GM23338 (cell line): Measurements from ENCODE around the gene NECTIN2.
"Not testable (repeated sequence)": the region's sequence is repeated elsewhere in the genome, so short reads cannot be mapped to it uniquely, and the experiment has no call there.

Experiments used
- JUNB ChIP-seq: IDR thresholded peaks from one replicate; pipeline ENCODE4 v1.6.1; 2016; ENCODE audit warnings: antibody characterized with exemption; ENCODE audit not compliant: unreplicated experiment
- STAT1 ChIP-seq: IDR thresholded peaks from one replicate; pipeline ENCODE4 v1.6.1; 2016; ENCODE audit warnings: antibody characterized with exemption; ENCODE audit not compliant: unreplicated experiment
- TF ChIP-seq, protein P1 (sequence below), 2 experiments: fragments of 200-600 bp in 1 of 2; sonication (generic) in 1 of 2; conservative IDR thresholded peaks; 2 replicates each; pipeline versions ENCODE4 v1.5.1 to v1.6.1; 2016 to 2017; ENCODE audit warnings: antibody characterized with exemption in 2 of 2, low read depth in 2 of 2, mild to moderate bottlenecking in 2 of 2, moderate library complexity in 1 of 2

GRCh38 chr19:44834399-44834798 is 11.7 kb upstream of the NECTIN2 start:
- TF ChIP-seq STAT1, JUNB: not testable (repeated sequence)
- TF ChIP-seq, protein P1, sequence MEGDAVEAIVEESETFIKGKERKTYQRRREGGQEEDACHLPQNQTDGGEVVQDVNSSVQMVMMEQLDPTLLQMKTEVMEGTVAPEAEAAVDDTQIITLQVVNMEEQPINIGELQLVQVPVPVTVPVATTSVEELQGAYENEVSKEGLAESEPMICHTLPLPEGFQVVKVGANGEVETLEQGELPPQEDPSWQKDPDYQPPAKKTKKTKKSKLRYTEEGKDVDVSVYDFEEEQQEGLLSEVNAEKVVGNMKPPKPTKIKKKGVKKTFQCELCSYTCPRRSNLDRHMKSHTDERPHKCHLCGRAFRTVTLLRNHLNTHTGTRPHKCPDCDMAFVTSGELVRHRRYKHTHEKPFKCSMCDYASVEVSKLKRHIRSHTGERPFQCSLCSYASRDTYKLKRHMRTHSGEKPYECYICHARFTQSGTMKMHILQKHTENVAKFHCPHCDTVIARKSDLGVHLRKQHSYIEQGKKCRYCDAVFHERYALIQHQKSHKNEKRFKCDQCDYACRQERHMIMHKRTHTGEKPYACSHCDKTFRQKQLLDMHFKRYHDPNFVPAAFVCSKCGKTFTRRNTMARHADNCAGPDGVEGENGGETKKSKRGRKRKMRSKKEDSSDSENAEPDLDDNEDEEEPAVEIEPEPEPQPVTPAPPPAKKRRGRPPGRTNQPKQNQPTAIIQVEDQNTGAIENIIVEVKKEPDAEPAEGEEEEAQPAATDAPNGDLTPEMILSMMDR (conservative IDR thresholded peaks at IDR 0.05; ENCODE audit: low read depth in 2 of 2), result not testable (repeated sequence)
